H9 (cell line): ENCODE measurements around the gene TWF1. TPM values are rescaled to one million over a fixed set of nuclear protein-coding genes. Genes with fewer than 3 reads are reported as not detected.

Source experiments
- DNase-seq: peaks from one replicate; pipeline ENCODE4 v3.0.0-alpha.2; 2017
- H2AFZ ChIP-seq: one replicate; pipeline ENCODE4 v1.6.1; 2013; ENCODE audit warnings: mild to moderate bottlenecking, low read length, control low read depth, moderate library complexity
- H2AK5ac ChIP-seq: 2 replicates; pipeline ENCODE4 v1.6.1; 2013; ENCODE audit warnings: low read length, control low read depth, mixed read lengths; ENCODE audit not compliant: insufficient read length
- H2BK120ac ChIP-seq: one replicate; pipeline ENCODE4 v1.6.1; 2013; ENCODE audit warnings: low read depth, mild to moderate bottlenecking, low read length, control low read depth, inconsistent platforms; ENCODE audit not compliant: poor library complexity, severe bottlenecking
- H2BK12ac ChIP-seq: 2 replicates; pipeline ENCODE4 v1.6.1; 2013; ENCODE audit warnings: low read length, control low read depth, mixed read lengths, low read depth; ENCODE audit not compliant: insufficient read length
- H2BK15ac ChIP-seq: 2 replicates; pipeline ENCODE4 v1.6.1; 2013; ENCODE audit warnings: low read depth, low read length, control low read depth
- H2BK20ac ChIP-seq: one replicate; pipeline ENCODE4 v1.6.1; 2013; ENCODE audit warnings: low read depth, mild to moderate bottlenecking, low read length, control low read depth, inconsistent platforms; ENCODE audit not compliant: poor library complexity, severe bottlenecking
- H2BK5ac ChIP-seq: 2 replicates; pipeline ENCODE4 v1.6.1; 2013; ENCODE audit warnings: low read length, control low read depth, mixed read lengths; ENCODE audit not compliant: insufficient read length
- H3K14ac ChIP-seq: 2 replicates; pipeline ENCODE4 v1.6.1; 2013; ENCODE audit warnings: low read length, control low read depth; ENCODE audit not compliant: insufficient read depth
- H3K18ac ChIP-seq: 2 replicates; pipeline ENCODE4 v1.6.1; 2013; ENCODE audit warnings: low read depth, mild to moderate bottlenecking, mixed read lengths, low read length, control low read depth; ENCODE audit not compliant: insufficient read length
- H3K23ac ChIP-seq: 2 replicates; pipeline ENCODE4 v1.6.1; 2013; ENCODE audit warnings: low read length, control low read depth, mixed read lengths, low read depth; ENCODE audit not compliant: insufficient read length
- H3K23me2 ChIP-seq: 2 replicates; pipeline ENCODE4 v1.6.1; 2013; ENCODE audit warnings: low read depth, mild to moderate bottlenecking, mixed read lengths, low read length, control low read depth; ENCODE audit not compliant: insufficient read length, poor library complexity, severe bottlenecking
- H3K27ac ChIP-seq: 2 replicates; pipeline ENCODE4 v1.5.1; 2013; ENCODE audit warnings: low read length, control low read depth, mixed read lengths, low read depth; ENCODE audit not compliant: insufficient read length
- H3K27me3 ChIP-seq: 2 replicates; pipeline ENCODE4 v1.6.1; 2013; ENCODE audit warnings: low read length, control low read depth, inconsistent platforms; ENCODE audit not compliant: insufficient read depth
- H3K4ac ChIP-seq: 2 replicates; pipeline ENCODE4 v1.6.1; 2013; ENCODE audit warnings: low read depth, mild to moderate bottlenecking, control low read depth, inconsistent platforms, low read length, moderate library complexity
- H3K4me1 ChIP-seq: 2 replicates; pipeline ENCODE4 v1.6.1; 2013; ENCODE audit warnings: low read length, control low read depth, inconsistent platforms; ENCODE audit not compliant: insufficient read depth
- H3K4me2 ChIP-seq: 2 replicates; pipeline ENCODE4 v1.6.1; 2013; ENCODE audit warnings: low read length, control low read depth, mixed read lengths; ENCODE audit not compliant: insufficient read length, insufficient read depth
- H3K56ac ChIP-seq: 2 replicates; pipeline ENCODE4 v1.6.1; 2013; ENCODE audit warnings: low read depth, mild to moderate bottlenecking, mixed read lengths, low read length, control low read depth; ENCODE audit not compliant: insufficient read length
- H3K79me1 ChIP-seq: 2 replicates; pipeline ENCODE4 v1.6.1; 2013; ENCODE audit warnings: low read depth, mild to moderate bottlenecking, moderate library complexity, low read length, control low read depth, inconsistent platforms; ENCODE audit not compliant: insufficient read depth, poor library complexity, severe bottlenecking
- H3K79me2 ChIP-seq: 2 replicates; pipeline ENCODE4 v1.6.1; 2013; ENCODE audit warnings: low read length, control low read depth, inconsistent platforms; ENCODE audit not compliant: insufficient read depth
- H3K9ac ChIP-seq: 2 replicates; pipeline ENCODE4 v1.6.1; 2013; ENCODE audit warnings: low read length, control low read depth, mixed read lengths; ENCODE audit not compliant: insufficient read length; ENCODE audit errors: extremely low read depth
- H3K9me3 ChIP-seq: one replicate; pipeline ENCODE4 v1.6.1; 2013; ENCODE audit warnings: low read depth, low read length, inconsistent platforms; ENCODE audit not compliant: control insufficient read depth
- H3T11ph ChIP-seq: one replicate; pipeline ENCODE4 v1.6.1; 2013; ENCODE audit warnings: mild to moderate bottlenecking, low read length, control low read depth, inconsistent platforms
- H4K20me1 ChIP-seq: one replicate; pipeline ENCODE4 v1.6.1; 2013; ENCODE audit not compliant: control insufficient read depth, insufficient read length, insufficient read depth
- H4K5ac ChIP-seq: 2 replicates; pipeline ENCODE4 v1.6.1; 2013; ENCODE audit warnings: low read depth, mild to moderate bottlenecking, mixed read lengths, low read length, control low read depth; ENCODE audit not compliant: insufficient read length
- H4K8ac ChIP-seq: replicated peaks from 2 replicates; pipeline ENCODE4 v1.6.1; 2013; ENCODE audit warnings: low read length, control low read depth, mixed read lengths, low read depth; ENCODE audit not compliant: insufficient read length
- H4K91ac ChIP-seq: 2 replicates; pipeline ENCODE4 v1.6.1; 2013; ENCODE audit warnings: low read depth, mild to moderate bottlenecking, moderate library complexity, mixed read lengths, low read length, control low read depth; ENCODE audit not compliant: insufficient read length
- H3K27ac Mint-ChIP-seq, 3 experiments: 2 replicates in 2 of 3; 3 replicates in 1 of 3; pipeline ENCODE4 v1.8.0; 2020 to 2021; ENCODE audit warnings: mixed read lengths in 3 of 3, mild to moderate bottlenecking in 1 of 3, moderate library complexity in 1 of 3
- H3K27me3 Mint-ChIP-seq: 2 replicates; pipeline ENCODE4 v1.8.0; 2021; ENCODE audit warnings: low read depth, mild to moderate bottlenecking, moderate library complexity, mixed read lengths
- H3K36me3 Mint-ChIP-seq, 3 experiments: 2 replicates in 2 of 3; 3 replicates in 1 of 3; pipeline ENCODE4 v1.8.0; 2020 to 2021; ENCODE audit warnings: low read depth in 3 of 3, mixed read lengths in 3 of 3; ENCODE audit not compliant: insufficient read depth in 1 of 3
- H3K4me1 Mint-ChIP-seq, 2 experiments: 2 replicates each; pipeline ENCODE4 v1.8.0; 2020; ENCODE audit warnings: mixed read lengths in 2 of 2
- H3K4me3 Mint-ChIP-seq, 2 experiments: 2 replicates in 1 of 2; 3 replicates in 1 of 2; pipeline ENCODE4 v1.8.0; 2020 to 2021; ENCODE audit warnings: mild to moderate bottlenecking in 2 of 2, mixed read lengths in 2 of 2, moderate library complexity in 1 of 2
- H3K9me3 Mint-ChIP-seq, 2 experiments: 2 replicates in 1 of 2; 3 replicates in 1 of 2; pipeline ENCODE4 v1.8.0; 2020; ENCODE audit warnings: mild to moderate bottlenecking in 2 of 2, mixed read lengths in 2 of 2, moderate library complexity in 1 of 2
- CTCF ChIP-seq: fragments of 200-600 bp; sonication (generic); conservative IDR thresholded peaks from 3 replicates; pipeline ENCODE4 v1.8.0; 2021; ENCODE audit warnings: antibody characterized with exemption, mild to moderate bottlenecking
- total RNA-seq: library from RNA; stranded (reverse); gene quantifications from 2 replicates; pipeline ENCODE4 v1.2.1, GENCODE V29; 2021

Gene TWF1
- total RNA-seq, 1 experiment from 2014 or later: 22.8 TPM

GRCh38 chr12:43766291-43766690 is 39.8 kb downstream of the TWF1 start:
- H3K9ac ChIP-seq: no peak overlapping the region
- H3T11ph ChIP-seq: no peak overlapping the region
- H3K79me2 ChIP-seq: no peaks in the 10 kb centered on the region
- no peaks in the 10 kb centered on the region for H3K27me3 Mint-ChIP-seq
- H4K5ac ChIP-seq: no peak overlapping the region
- no peak overlapping the region for H2BK20ac ChIP-seq
- no peak for DNase-seq
- H2AFZ ChIP-seq: no peak overlapping the region
- TF ChIP-seq CTCF: no peak
- H3K4me3 Mint-ChIP-seq: no peak overlapping the region
- no peak overlapping the region for H3K56ac ChIP-seq
- H2BK5ac ChIP-seq: no peak overlapping the region
- no peak overlapping the region for H3K4ac ChIP-seq
- H4K91ac ChIP-seq: no peak overlapping the region
- no peak overlapping the region for H3K27ac Mint-ChIP-seq
- no peak overlapping the region for H2BK15ac ChIP-seq
- no peak overlapping the region for H3K4me2 ChIP-seq
- H4K20me1 ChIP-seq: no peaks in the 10 kb centered on the region
- H3K4me1 ChIP-seq: peaks cover 5% of the 10 kb centered on the region
- H2BK120ac ChIP-seq: no peak overlapping the region
- peaks cover 0 to 15% (median 2%) of the 10 kb centered on the region in 3 experiments; a peak in 4 of 7 replicates for H3K36me3 Mint-ChIP-seq
- H3K23ac ChIP-seq: no peak overlapping the region
- H3K27me3 ChIP-seq: no peaks in the 10 kb centered on the region
- H3K14ac ChIP-seq: no peak overlapping the region
- no peaks in the 10 kb centered on the region for H3K79me1 ChIP-seq
- H3K9me3 Mint-ChIP-seq: peaks cover 0 to 8% of the 10 kb centered on the region in 2 experiments; a peak in 2 of 5 replicates
- H3K18ac ChIP-seq: no peak overlapping the region
- H3K23me2 ChIP-seq: no peaks in the 10 kb centered on the region
- no peak overlapping the region for H2BK12ac ChIP-seq
- H3K9me3 ChIP-seq: no peaks in the 10 kb centered on the region
- H4K8ac ChIP-seq: no peak overlapping the region
- no peak overlapping the region for H3K27ac ChIP-seq
- peaks cover 25 to 32% of the 10 kb centered on the region in 2 experiments for H3K4me1 Mint-ChIP-seq
- no peak overlapping the region for H2AK5ac ChIP-seq
